ENCODE measurements around the gene NUF2.

GRCh38 chr1:163291461-163291860 lies 30.3 kb upstream of the NUF2 start:
- TF ChIP-seq EGR1 (IDR thresholded peaks at IDR 0.05) (no peak), RAD21 (IDR thresholded peaks at IDR 0.05; ENCODE audit: low read depth) (no peak), USF1 (IDR thresholded peaks at IDR 0.05) (no peak), TAF1 (IDR thresholded peaks at IDR 0.05; ENCODE audit: low read depth) (no peak), EP300 (IDR thresholded peaks at IDR 0.05; ENCODE audit: borderline replicate concordance) (no peak), TEAD4 (IDR thresholded peaks at IDR 0.05) (no peak)
- TF ChIP-seq, protein P1, sequence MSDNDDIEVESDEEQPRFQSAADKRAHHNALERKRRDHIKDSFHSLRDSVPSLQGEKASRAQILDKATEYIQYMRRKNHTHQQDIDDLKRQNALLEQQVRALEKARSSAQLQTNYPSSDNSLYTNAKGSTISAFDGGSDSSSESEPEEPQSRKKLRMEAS (IDR thresholded peaks at IDR 0.05): no peak
